GM19193 (cell line): ENCODE data around the gene TXNDC17.
A peak's percentile ranks its signal among the peaks of the same experiment; 100 is the strongest.

Experiments
- POLR2A ChIP-seq: IDR thresholded peaks from 4 replicates; pipeline ENCODE4 v1.6.1; 2011; ENCODE audit not compliant: insufficient read depth, insufficient read length; ENCODE audit errors: extremely low read depth

Gene TXNDC17

GRCh38 chr17:6640536-6641246 lies at the start of gene TXNDC17, which contains the start of gene KIAA0753:
Gene TXNDC17, plus strand, starts transcription at chr17:6641060. Its CDS starts 23 bp downstream, at chr17:6641083.
Gene KIAA0753, minus strand, starts transcription at chr17:6640711. Its CDS starts 5,608 bp downstream, at chr17:6635103.
- peak; percentile 98 for TF ChIP-seq POLR2A

GRCh38 chr17:6591599-6592158 lies 49.2 kb upstream of the TXNDC17 start:
- TF ChIP-seq POLR2A, result no peak

- TF ChIP-seq POLR2A, result no peak
These were observed 48.7 kb upstream of the TXNDC17 start for GRCh38 chr17:6592173-6592572.

GRCh38 chr17:6596081-6596480 lies 44.8 kb upstream of the TXNDC17 start:
- no peak for TF ChIP-seq POLR2A

GRCh38 chr17:6596511-6596910 lies 44.3 kb upstream of the TXNDC17 start:
- no peak for TF ChIP-seq POLR2A

- no peak for TF ChIP-seq POLR2A
These were observed 43.9 kb upstream of the TXNDC17 start for GRCh38 chr17:6596941-6597340.

GRCh38 chr17:6597727-6598126 lies 43.1 kb upstream of the TXNDC17 start:
- no peak for TF ChIP-seq POLR2A

GRCh38 chr17:6599364-6599763 lies 41.5 kb upstream of the TXNDC17 start:
- no peak for TF ChIP-seq POLR2A

- TF ChIP-seq POLR2A, result no peak
These were observed 38.7 kb upstream of the TXNDC17 start for GRCh38 chr17:6602141-6602540.

GRCh38 chr17:6603744-6604325 lies 37.0 kb upstream of the TXNDC17 start:
- no peak for TF ChIP-seq POLR2A

GRCh38 chr17:6605142-6605541 lies 35.7 kb upstream of the TXNDC17 start:
- no peak for TF ChIP-seq POLR2A

GRCh38 chr17:6608321-6608720 lies 32.5 kb upstream of the TXNDC17 start:
- no peak for TF ChIP-seq POLR2A

- no peak for TF ChIP-seq POLR2A
These were observed 30.8 kb upstream of the TXNDC17 start for GRCh38 chr17:6610011-6610410.

- no peak for TF ChIP-seq POLR2A
These were observed 29.6 kb upstream of the TXNDC17 start for GRCh38 chr17:6611231-6611630.

- no peak for TF ChIP-seq POLR2A
These were observed 16.9 kb upstream of the TXNDC17 start for GRCh38 chr17:6623941-6624340.

- TF ChIP-seq POLR2A, result no peak
These were observed 14.2 kb upstream of the TXNDC17 start for GRCh38 chr17:6626616-6627015.
